ENCODE measurements around the gene WNT7B.

Gene WNT7B

GRCh38 chr22:45953178-45953577, 23.8 kb downstream of the WNT7B start:
- DNase-seq (ENCODE audit: low spot score), result no peak

DNA sequence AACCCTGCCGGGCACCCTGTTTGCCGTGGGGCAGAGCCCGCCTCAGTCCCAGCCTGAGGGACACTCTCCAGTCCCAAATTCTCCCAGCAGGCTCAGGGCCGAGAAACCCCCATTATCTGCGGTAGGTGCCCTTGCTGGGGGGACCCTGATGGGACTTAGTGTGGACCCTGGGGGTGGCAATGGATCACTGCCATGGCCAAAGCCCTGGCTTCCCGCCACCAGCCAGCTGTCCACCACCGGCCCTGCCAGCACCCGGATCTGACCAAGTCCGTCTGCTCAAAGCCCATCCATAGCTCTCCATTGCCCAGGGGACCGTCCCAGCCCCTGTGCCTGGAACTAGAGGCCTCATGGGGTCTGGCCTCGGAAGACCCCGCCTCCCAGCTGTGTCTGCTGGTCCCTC, 24.4 kb downstream of the WNT7B start:
- DNase-seq (ENCODE audit: low spot score), result no peak

- no peak for DNase-seq (ENCODE audit: low spot score)
These were observed 24.8 kb downstream of the WNT7B start for GRCh38 chr22:45952151-45952550.

DNA sequence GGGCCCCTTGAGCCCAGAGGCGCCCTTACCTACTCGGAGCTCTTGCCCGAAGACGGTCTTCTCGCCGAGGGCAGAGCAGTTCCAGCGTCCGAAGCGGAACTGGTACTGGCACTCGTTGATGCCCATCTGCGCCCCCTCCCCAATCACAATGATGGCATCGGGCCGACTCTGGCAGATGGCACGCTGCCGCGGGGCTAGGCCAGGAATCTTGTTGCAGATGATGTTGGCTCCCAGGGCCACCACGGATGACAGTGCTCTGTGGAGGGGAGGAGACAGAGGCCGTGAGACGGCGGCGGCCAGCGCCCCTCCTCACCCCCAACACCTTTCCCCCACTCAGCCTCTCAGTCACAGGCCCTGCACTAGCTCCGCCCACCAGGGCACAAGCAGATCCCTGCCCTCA, 27.1 kb downstream of the WNT7B start:
- DNase-seq (ENCODE audit: low spot score), result no peak

- no peak for DNase-seq (ENCODE audit: low spot score)
These were observed 27.6 kb downstream of the WNT7B start for GRCh38 chr22:45949258-45949870.

DNA sequence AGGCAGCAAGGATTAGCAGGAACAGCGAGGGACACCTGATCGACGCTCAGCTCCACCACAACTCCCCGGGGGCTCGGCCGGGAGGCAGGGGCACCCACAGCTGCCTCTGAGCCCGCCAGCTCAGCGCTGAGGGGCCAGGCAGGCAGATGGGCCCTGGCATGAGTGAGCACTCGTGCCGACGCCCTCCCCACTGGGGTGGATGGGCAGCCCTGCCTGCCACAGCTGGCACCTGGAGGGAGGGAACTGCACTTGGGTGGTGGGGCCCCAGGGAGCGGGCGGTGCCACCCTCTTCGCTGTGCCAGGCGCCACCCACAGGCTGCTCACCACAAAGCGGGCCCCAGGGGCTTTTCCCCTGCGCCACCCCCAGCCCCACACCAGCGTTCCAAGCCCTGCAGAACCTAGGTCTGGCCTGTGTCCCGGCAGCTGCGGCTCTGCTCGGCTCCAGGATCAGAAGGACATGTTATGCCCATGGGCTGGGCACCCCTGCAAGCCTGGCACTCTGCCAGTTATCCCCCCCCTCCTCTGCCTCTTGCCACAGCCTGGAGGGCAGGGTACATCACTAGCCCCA, 28.8 kb downstream of the WNT7B start:
- no peak for DNase-seq (ENCODE audit: low spot score)

DNA sequence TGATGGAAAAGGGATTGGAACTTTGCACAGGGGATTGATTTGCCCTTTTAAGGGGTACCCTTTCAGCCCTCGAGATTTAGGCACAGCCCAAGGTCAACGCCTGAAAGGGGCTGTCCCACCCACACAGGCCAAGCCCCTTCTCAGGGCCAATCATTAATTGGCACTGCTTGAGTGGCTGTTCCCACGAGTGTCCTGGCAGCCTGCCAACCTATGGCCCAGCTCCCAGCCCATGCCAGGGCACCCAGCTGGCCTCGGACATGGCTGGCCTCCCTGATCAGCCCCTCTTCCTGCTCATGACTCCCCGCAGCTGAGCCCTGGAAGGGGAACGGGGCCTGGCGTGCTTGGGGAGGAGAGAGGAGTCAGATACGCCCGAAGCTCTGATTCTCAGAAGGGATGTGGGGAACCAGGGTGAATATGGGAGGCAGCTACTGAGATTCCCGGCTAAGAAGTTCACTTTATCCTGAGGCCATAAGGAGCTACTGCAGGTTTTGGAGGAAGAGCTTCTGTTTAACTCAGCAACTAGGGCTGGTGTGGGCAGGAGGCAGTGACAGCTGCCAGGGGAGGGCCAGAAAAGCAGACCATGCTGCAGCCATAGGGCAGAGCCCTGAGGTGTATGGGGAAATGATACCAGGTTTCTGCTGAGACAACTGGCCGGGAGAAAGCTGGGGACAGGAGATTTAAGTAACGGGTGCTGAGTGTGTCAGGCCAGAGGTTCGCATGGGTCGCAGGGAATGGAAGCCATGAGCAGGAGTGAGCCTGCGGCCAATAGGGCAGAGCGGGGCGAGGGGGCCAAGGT, 30.0 kb downstream of the WNT7B start:
- DNase-seq (ENCODE audit: low spot score), result no peak

DNA sequence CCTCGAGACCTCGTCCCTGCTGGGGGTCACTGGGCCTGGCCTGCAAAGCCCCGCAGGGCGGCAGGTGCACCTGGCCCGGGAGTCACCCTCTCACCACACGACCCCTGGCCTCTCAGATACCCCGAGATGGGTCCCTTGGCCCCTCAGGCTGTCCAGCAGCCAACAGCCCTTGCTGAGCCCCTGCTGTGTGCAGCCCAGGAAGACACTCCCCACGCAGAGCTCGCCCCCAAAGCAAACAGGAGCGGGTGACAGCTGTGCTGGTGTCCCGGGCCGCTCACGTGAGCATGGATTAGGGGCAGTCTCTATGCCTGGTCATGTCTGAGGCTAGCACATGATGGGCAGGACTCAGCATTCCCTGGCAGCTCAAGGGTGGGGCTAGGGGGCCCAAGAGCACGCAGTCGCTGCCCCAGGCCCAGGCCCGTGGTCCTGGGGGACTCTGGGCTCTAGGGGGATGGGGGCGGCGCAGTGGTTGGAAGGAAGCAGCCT, 31.3 kb downstream of the WNT7B start:
- no peak for DNase-seq (ENCODE audit: low spot score)

DNA sequence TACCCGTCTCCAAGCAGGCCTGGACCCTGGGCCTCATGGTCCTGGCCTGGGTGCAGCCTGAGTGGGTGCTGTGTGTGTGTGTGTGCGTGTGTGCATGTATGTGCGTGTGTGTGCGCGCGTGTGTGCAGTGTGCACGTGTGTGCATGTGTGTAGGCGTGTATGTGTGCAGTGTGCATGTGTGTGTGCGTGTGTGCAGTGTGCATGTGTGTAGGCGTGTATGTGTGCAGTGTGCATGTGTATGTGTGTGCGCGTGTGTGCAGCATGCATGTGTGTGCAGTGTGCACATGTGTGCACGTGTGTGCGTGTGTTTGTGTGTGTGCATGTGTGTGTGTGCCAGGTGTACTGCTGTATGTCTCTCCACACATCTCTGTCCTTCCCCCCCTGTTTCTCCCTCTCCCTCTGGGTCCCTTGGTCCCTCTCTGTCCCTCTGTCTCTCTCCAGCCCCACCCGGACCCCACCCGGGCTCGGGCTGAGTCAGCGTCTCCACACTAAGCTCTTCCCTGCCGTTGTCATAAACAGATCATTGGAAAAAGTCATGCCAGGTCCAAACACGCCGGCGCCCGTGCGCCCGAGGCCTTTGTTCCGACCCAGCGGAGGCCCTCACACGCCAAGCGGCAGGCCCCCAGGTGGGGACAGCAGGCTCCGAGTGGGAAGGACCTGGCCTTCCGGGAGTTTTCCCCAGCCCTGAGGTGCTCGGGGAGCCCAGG, 34.0 kb downstream of the WNT7B start:
- no peak for DNase-seq (ENCODE audit: low spot score)

DNA sequence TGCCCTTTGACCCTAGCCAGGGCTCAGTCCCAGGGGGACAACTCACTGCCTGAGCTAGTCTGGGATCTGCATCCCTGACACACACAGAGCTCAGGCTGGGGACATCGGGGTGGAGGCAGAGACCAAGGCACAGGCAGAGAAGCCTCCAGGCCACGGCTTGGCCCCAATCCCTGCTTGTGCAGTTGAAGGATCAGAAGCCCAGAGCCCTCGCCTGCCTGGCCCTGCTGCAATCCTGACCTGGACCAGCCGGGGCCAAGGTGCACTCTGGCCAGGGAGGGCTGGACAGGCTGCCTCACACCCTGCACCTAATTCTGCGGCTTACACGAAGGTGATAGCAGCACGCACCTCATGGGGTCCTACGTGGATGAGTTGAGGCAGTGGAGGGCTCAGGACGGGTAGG, 34.6 kb downstream of the WNT7B start:
- no peak for DNase-seq (ENCODE audit: low spot score)

DNA sequence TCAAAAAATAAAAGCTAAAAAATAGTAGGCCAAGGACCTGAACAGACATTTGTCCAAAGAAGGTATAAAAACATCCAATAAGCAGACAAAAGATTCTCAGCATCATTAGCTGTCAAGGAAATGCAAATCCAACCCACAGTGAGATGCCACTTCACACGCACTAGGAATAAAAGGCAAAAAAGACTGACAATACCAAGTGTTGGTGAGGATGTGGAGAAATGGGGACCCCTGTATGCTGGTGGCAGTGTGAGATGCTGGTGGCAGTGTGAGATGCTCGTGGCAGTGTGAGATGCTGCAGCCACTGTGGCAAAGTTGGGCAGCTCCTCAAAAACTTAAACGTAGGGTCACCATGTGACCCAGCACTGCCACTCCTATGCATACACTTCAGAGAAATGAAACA, 38.0 kb downstream of the WNT7B start:
- no peak for DNase-seq (ENCODE audit: low spot score)

GRCh38 chr22:45937960-45938359, 39.0 kb downstream of the WNT7B start:
- no peak for DNase-seq (ENCODE audit: low spot score)

- DNase-seq (ENCODE audit: low spot score), result no peak
These were observed 41.4 kb downstream of the WNT7B start for GRCh38 chr22:45935573-45935972.

- DNase-seq (ENCODE audit: low spot score), result peak; percentile 14
These were observed 42.2 kb downstream of the WNT7B start for GRCh38 chr22:45934659-45935341.

DNA sequence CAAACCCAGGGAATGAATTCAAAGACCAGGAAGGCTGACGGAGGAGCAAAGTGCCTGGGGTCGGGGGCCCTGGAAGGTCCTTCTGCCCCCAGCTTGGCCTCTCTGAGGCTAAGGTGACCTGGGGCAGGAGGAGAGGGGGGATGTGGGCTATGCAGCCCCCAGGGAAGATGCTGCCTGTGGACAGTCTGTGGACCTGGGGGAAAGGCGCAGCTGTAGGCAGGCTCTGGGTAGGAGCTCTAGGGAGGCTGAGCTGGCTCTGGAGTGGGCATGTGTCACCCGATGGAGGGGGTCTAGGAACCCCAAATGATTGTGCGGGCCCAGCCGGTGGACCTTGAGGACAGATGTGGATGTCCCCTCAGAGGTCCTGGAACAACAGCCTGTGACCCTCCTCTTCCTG, 42.8 kb downstream of the WNT7B start:
- no peak for DNase-seq (ENCODE audit: low spot score)

GRCh38 chr22:45933506-45934167, 43.3 kb downstream of the WNT7B start:
- no peak for DNase-seq (ENCODE audit: low spot score)

GRCh38 chr22:45932071-45932470, 44.9 kb downstream of the WNT7B start:
- no peak for DNase-seq (ENCODE audit: low spot score)

GRCh38 chr22:45931042-45931441, 45.9 kb downstream of the WNT7B start:
- DNase-seq (ENCODE audit: low spot score), result no peak

DNA sequence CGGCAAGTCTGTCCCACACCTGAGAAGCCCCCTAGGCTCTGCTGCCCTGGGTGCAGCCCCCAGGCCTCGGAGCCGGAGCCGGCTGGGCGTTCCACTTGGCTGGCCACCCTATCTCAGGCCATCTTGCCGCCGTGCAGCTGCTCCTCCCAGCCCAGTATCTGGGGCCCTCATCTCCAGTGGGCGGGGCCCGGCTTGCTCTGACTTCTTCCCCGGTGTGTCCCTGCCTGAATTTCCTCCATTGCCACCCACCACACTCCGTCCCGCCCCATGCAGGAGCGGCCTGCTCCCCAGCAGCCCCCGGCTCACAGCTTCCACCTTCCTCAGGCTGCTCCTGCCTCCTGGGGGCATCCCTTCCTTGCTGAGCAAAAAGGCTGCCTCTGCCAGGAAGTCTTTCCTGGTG, 46.6 kb downstream of the WNT7B start:
- DNase-seq (ENCODE audit: low spot score), result no peak

DNA sequence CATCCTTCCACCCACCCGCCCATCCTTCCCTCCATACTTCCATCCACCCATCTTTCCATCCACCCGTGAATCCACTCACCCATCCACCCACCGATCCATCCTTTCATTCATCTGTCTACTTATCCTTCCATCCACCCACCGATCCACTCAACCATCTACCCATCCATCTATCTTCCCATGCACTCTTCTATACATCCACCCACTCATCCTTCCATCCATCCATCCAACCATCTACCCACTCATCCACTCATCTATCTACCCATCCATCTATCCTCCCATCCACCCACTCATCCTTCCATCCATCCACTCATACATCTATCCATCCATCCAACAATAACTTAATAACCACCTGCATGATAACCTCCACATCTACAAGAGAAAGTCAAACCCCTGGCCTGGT, 47.3 kb downstream of the WNT7B start:
- DNase-seq (ENCODE audit: low spot score), result no peak

DNA sequence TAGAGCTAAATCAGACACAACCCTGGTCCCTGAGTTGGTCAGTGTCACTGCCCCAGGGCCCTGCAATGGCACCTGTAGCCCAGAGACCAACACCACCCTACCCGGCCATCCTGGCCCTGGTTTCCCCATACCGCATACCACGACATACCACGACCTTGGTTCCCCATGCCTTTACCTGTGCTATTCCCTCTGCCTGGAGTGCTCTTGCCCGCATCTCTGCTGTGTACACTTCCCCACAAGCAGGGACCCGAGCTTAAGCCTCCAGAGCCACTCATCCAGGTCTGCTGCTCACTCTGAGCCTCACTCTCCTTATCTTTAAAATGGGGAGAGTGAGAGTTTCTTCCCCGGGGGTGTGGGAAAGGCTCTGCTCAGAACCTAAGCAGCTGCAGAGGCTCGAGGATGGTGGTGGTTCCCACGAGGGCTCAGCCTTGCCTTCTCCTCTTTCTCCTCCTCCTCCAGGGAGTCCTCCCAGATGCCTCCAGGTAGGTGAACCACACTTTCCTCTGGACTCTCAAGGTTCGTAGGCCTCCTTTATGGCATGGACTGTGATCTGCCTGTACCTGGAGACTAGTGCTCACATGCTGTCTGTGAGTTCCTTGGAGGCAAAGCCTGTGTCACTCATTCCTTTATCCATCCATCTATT, 48.1 kb downstream of the WNT7B start:
- no peak for DNase-seq (ENCODE audit: low spot score)
